Measurements from ENCODE around the gene S100A11. TPM values are rescaled to one million over a fixed set of nuclear protein-coding genes. Genes with fewer than 3 reads are reported as not detected.

Gene S100A11
- total RNA-seq, 1 donor from 2014 or later = 358 TPM

DNA sequence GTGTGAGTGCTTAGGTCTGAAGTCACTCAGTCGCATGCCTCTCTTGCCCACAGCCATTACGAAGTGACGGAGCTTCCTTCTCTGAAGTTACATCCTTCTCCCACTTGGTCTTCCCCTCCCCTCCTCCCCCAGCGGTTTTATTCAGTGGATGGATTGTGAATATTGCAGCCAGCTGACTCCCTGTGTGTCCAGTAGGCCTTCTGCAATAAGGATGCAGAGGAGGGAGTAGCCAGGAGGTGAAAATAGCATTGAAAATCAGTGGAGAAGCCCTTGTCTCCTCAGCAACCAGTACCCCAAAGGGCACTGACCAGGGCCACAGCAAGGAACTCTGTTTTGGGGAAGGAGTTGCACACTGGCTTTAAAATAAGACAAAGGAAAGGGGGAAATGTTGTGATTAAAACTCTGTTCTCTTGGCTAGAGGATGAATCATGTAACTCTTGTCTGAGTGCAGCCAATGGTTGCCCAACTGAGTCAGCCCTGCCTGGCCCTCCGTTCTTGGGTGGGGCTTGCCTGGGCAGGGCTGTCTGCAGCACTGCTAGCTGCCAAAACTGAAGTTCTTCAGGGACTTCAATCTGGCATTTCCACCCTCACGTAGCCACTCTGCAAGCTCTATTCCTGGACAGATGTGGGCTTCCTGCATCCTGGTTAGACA is 47.5 kb downstream of the S100A11 start:
- Mint-ChIP-seq H3K4me1 (peaks cover 64% of the 10 kb centered on the region), H3K27ac (peak overlapping the region; percentile 98), H3K9me3 (no peaks in the 10 kb centered on the region), H3K27me3 (ENCODE audit: low read depth) (no peaks in the 10 kb centered on the region), H3K36me3 (peaks cover 15% of the 10 kb centered on the region), H3K4me3 (peak overlapping the region; percentile 92)
- no peak for DNase-seq (ENCODE audit: low spot score in 2 of 2, unreplicated experiment in 2 of 2)
- TF ChIP-seq, protein P1, sequence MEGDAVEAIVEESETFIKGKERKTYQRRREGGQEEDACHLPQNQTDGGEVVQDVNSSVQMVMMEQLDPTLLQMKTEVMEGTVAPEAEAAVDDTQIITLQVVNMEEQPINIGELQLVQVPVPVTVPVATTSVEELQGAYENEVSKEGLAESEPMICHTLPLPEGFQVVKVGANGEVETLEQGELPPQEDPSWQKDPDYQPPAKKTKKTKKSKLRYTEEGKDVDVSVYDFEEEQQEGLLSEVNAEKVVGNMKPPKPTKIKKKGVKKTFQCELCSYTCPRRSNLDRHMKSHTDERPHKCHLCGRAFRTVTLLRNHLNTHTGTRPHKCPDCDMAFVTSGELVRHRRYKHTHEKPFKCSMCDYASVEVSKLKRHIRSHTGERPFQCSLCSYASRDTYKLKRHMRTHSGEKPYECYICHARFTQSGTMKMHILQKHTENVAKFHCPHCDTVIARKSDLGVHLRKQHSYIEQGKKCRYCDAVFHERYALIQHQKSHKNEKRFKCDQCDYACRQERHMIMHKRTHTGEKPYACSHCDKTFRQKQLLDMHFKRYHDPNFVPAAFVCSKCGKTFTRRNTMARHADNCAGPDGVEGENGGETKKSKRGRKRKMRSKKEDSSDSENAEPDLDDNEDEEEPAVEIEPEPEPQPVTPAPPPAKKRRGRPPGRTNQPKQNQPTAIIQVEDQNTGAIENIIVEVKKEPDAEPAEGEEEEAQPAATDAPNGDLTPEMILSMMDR (IDR thresholded peaks at IDR 0.05; ENCODE audit: unreplicated experiment) = no peak

DNA sequence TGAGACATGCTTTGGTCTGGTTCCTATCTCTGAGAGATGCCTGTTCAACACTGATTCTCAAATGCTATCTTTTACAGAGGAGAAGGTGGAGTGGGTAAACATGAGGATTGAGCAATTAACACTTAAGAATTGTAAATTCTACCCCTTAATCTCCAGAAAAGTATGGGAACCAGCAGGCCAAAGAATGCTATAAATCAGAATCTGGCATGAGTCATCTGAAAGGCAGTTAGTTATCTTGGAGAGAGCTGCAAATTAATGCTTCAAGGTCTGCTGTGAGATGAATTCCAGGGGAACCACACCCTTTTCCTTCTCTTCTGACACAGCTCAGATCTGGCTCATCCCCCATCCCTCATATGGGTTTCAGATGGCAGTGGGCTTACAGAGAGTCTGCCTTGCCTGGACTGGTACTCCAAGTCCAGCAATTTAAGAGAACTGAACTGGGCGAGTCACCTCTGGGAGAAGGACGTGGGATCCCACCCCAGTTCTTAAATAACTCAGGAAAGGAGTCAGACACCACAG is 48.3 kb downstream of the S100A11 start:
- Mint-ChIP-seq H3K36me3 (peaks cover 23% of the 10 kb centered on the region), H3K4me1 (peaks cover 62% of the 10 kb centered on the region), H3K27ac (peak overlapping the region; percentile 98), H3K4me3 (peak overlapping the region; percentile 45), H3K9me3 (no peaks in the 10 kb centered on the region), H3K27me3 (ENCODE audit: low read depth) (no peaks in the 10 kb centered on the region)
- TF ChIP-seq, protein P1 (IDR thresholded peaks at IDR 0.05; ENCODE audit: unreplicated experiment) = no peak
- DNase-seq (ENCODE audit: low spot score in 2 of 2, unreplicated experiment in 2 of 2) = no peak

DNA sequence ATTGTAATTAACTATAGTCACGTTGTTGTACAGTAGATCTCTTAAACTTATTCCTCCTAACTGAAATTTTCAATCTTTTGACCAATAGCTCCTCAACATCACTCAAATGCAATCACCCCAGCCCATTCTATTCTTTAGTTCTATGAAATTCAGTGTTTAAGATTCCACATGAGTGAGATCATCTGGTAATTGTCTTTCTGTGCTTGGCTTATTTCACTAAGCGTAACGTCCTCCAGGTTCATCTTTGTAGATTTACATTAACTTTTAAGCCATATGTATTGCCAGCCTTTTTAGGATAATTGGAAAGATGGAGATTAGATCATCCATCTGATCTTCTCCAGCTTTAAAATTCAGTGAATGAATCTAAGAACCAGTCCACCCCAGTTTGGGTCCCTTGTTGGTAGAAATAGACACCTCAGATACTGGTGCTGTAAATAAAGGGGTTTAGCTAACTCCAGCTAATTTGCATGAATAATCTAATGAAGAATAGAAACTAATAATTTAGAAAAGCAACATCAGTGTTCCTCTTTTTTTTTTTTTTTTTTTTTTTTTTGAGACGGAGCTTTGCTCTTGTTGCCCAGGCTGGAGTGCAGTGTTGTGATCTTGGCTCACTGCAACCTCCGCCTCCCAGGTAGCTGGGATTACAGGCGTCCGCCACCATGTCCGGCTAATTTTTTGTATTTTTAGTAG is 50.2 kb downstream of the S100A11 start:
- Mint-ChIP-seq H3K4me1 (peaks cover 51% of the 10 kb centered on the region), H3K27ac (peak overlapping the region; percentile 78), H3K36me3 (peaks cover 32% of the 10 kb centered on the region), H3K4me3 (no peak overlapping the region), H3K27me3 (ENCODE audit: low read depth) (no peaks in the 10 kb centered on the region), H3K9me3 (no peaks in the 10 kb centered on the region)
- TF ChIP-seq, protein P1 (IDR thresholded peaks at IDR 0.05; ENCODE audit: unreplicated experiment) = no peak
- DNase-seq (ENCODE audit: low spot score in 2 of 2, unreplicated experiment in 2 of 2) = no peak

DNA sequence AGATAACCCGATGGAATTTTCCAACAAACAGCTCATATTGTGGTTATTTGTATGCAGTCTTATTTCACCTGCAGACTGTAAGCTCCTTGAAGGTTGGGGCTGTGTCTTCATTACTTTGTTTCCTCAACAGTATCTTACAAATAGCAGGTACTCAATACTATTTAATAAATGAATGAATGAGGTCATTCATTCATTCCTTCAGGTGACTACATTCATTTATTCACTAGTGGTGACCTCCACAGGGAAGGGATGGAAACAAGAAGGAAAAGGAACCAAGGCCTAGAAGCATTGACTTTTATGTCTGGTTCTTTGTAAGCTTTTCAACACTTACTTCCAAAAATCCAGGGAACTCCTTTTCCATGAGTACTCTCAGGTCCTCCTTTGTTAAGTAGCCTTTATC is 51.0 kb downstream of the S100A11 start:
- Mint-ChIP-seq H3K4me3 (no peak overlapping the region), H3K4me1 (peaks cover 45% of the 10 kb centered on the region)

DNA sequence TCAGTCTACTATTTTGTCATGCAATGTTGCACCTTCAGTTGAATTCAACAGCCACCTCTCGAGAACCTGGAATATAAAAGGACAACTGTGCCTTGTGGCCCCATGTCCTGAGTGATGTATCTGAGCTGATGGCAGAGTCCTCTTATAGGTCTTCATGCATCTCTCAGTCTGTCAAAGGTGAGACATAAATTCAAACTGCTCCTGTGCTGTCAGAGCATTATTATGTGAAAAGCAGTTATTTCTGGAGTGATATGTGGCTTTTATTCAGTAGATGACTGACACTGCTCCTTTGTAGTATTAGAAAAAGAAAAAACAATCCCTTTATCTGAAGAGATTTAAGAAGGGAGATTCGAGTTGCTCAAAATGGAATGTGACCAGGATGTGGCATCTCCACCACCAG is 51.5 kb downstream of the S100A11 start:
- Mint-ChIP-seq H3K27me3 (ENCODE audit: low read depth) (no peaks in the 10 kb centered on the region), H3K9me3 (no peaks in the 10 kb centered on the region), H3K4me3 (no peak overlapping the region), H3K4me1 (peaks cover 45% of the 10 kb centered on the region), H3K27ac (no peak overlapping the region), H3K36me3 (peaks cover 41% of the 10 kb centered on the region)
- TF ChIP-seq, protein P1 (IDR thresholded peaks at IDR 0.05; ENCODE audit: unreplicated experiment) = no peak
- no peak for DNase-seq (ENCODE audit: low spot score in 2 of 2, unreplicated experiment in 2 of 2)

More for the DNA sequence above, 51.0 kb downstream of the S100A11 start:
- DNase-seq (ENCODE audit: low spot score in 2 of 2, unreplicated experiment in 2 of 2) = no peak
- Mint-ChIP-seq H3K27me3 (ENCODE audit: low read depth) (no peaks in the 10 kb centered on the region), H3K9me3 (no peaks in the 10 kb centered on the region), H3K27ac (no peak overlapping the region), H3K36me3 (peaks cover 39% of the 10 kb centered on the region)
- TF ChIP-seq, protein P1 (IDR thresholded peaks at IDR 0.05; ENCODE audit: unreplicated experiment) = no peak

Measured in mesothelial cell of epicardium (in vitro differentiated cells).